ENCODE measurements around the gene SLC35F3.

GRCh38 chr1:234091065-234091401 is 186.6 kb downstream of the SLC35F3 start:
- TF ChIP-seq, protein P1, sequence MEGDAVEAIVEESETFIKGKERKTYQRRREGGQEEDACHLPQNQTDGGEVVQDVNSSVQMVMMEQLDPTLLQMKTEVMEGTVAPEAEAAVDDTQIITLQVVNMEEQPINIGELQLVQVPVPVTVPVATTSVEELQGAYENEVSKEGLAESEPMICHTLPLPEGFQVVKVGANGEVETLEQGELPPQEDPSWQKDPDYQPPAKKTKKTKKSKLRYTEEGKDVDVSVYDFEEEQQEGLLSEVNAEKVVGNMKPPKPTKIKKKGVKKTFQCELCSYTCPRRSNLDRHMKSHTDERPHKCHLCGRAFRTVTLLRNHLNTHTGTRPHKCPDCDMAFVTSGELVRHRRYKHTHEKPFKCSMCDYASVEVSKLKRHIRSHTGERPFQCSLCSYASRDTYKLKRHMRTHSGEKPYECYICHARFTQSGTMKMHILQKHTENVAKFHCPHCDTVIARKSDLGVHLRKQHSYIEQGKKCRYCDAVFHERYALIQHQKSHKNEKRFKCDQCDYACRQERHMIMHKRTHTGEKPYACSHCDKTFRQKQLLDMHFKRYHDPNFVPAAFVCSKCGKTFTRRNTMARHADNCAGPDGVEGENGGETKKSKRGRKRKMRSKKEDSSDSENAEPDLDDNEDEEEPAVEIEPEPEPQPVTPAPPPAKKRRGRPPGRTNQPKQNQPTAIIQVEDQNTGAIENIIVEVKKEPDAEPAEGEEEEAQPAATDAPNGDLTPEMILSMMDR (IDR thresholded peaks at IDR 0.05), result no peak
- no peak for TF ChIP-seq POLR2A (IDR thresholded peaks at IDR 0.05)

Data from right lobe of liver (tissue), 4 donors.